Measurements from ENCODE around the gene ITGA1. TPM values are rescaled to one million over a fixed set of nuclear protein-coding genes. Genes with fewer than 3 reads are reported as not detected.
A peak's percentile ranks its signal among the peaks of the same experiment; 100 is the strongest.

The ITGA1 gene
- total RNA-seq, 1 experiment from 2014 or later = 4.0 TPM

DNA sequence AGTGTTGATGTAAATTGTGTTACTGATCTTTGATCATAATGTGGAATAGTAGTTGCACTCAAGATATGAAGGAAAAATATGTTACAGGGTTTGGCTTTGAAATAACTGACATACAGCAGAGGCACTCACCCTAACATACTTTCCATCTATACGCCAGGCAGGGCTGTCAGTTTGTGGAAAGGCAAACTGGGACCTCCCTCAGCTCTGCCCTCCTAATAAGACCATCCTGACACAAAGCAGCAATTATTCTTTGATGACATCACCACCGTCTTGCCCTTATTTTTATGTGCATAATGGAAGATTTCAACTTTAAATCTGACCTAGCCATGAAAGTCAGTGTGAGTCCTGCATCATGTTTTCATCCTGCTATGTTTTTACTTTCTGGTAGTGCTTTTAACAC lies 42.9 kb downstream of the ITGA1 start:
- CTCF ChIA-PET = no interaction called here
- H4K20me1 ChIP-seq (ENCODE audit: insufficient read depth) = no peaks in the 10 kb centered on the region
- no peak overlapping the region for H3K4me3 ChIP-seq
- intact Hi-C loops (cut with micrococcal nuclease; ENCODE audit: unreplicated experiment) = no loop called here
- H3K9me2 ChIP-seq (ENCODE audit: insufficient read depth) = no peaks in the 10 kb centered on the region; the same call in 1 of the 2 replicates
- no peaks in the 10 kb centered on the region; the same call in 1 of the 2 replicates for H3K9me3 ChIP-seq (ENCODE audit: insufficient read depth, low read depth)
- BruUV-seq (replicated peaks) = no TSS peak
- no peaks in the 10 kb centered on the region for H3K79me2 ChIP-seq (ENCODE audit: low read depth)
- TF ChIP-seq, protein P1, sequence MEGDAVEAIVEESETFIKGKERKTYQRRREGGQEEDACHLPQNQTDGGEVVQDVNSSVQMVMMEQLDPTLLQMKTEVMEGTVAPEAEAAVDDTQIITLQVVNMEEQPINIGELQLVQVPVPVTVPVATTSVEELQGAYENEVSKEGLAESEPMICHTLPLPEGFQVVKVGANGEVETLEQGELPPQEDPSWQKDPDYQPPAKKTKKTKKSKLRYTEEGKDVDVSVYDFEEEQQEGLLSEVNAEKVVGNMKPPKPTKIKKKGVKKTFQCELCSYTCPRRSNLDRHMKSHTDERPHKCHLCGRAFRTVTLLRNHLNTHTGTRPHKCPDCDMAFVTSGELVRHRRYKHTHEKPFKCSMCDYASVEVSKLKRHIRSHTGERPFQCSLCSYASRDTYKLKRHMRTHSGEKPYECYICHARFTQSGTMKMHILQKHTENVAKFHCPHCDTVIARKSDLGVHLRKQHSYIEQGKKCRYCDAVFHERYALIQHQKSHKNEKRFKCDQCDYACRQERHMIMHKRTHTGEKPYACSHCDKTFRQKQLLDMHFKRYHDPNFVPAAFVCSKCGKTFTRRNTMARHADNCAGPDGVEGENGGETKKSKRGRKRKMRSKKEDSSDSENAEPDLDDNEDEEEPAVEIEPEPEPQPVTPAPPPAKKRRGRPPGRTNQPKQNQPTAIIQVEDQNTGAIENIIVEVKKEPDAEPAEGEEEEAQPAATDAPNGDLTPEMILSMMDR (conservative IDR thresholded peaks at IDR 0.05) = no peak
- no peak for TF ChIP-seq EZH2 (IDR thresholded peaks at IDR 0.05; ENCODE audit: low read depth)
- POLR2A ChIA-PET (ENCODE audit: unreplicated experiment) = no interaction called here
- no peak overlapping the region for H2AFZ ChIP-seq
- H3K4me1 ChIP-seq (replicated peaks; ENCODE audit: insufficient read depth) = no peaks in the 10 kb centered on the region
- H3K27ac ChIP-seq = no peak overlapping the region
- no peak for DNase-seq
- no peaks in the 10 kb centered on the region for H3F3A ChIP-seq (ENCODE audit: insufficient read depth, low read depth)
- no peaks in the 10 kb centered on the region for H3K27me3 ChIP-seq (ENCODE audit: insufficient read depth, low read depth)
- H3K4me2 ChIP-seq = no peak overlapping the region
- no peaks in the 10 kb centered on the region for H3K36me3 ChIP-seq (ENCODE audit: low read depth)

DNA sequence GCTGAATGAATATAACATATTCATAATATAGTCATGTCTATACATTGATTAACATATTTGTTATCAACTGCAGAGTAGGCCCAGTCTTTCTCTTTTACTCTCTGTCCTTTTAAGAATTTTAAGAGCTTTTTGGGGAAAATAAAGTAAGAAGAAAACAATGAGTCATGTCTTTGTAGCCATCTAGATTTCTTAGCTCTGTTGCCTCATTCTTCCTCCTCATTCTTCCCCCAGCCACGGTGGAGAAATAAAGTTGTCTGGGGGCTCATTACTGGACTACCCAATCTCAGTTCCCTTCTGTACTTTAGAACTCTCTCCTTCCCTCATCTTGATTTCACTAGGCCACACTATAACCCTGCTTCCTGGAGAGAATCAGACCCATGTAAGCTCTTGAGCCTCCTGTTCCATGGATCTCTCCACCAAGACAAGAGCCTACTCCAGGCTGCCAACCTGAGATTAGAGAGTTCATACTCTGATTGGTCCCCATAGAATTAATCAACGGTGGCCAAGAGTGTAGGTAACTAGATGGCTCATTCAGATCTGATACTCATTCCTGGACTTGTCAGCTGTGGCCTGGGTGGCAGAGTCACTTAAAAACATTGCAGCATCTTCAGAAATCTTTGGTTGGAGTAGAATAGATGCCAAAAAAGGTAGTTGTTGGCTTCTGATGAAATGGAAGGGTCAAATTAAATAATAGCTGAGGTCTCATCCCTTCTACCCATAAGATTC lies 44.2 kb downstream of the ITGA1 start:
- CTCF ChIA-PET = no interaction called here
- no peaks in the 10 kb centered on the region; the same call in 1 of the 2 replicates for H3K9me2 ChIP-seq (ENCODE audit: insufficient read depth)

DNA sequence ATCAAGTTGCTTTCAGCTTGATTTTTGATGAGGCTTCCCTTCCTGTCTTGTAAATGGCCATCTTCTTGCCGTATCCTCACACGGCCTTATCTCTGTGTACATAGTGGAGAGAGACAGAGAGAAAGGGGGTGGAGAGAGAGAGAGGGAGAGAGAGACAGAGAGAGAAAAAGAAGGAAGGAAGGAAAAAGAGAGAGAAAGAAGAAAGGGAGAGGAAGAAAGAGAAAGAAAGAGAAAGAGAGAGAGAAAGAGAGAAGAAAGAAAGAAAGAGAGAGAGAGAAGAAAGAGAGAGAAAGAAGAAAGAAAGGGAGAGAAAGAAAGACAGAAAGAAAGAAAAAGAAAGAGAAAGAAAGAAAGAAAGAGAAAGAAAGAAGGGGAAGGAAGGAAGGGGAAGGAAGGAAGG lies 46.6 kb downstream of the ITGA1 start:
- no peaks in the 10 kb centered on the region for H4K20me1 ChIP-seq (ENCODE audit: insufficient read depth)
- ChIA-PET POLR2A (ENCODE audit: unreplicated experiment) (no interaction called here), CTCF (no interaction called here)
- H3K27ac ChIP-seq = no peak overlapping the region
- no peaks in the 10 kb centered on the region for H3F3A ChIP-seq (ENCODE audit: insufficient read depth, low read depth)
- no peaks in the 10 kb centered on the region for H3K9me3 ChIP-seq (ENCODE audit: insufficient read depth, low read depth)
- peaks cover 3% of the 10 kb centered on the region; the same call in 1 of the 2 replicates for H3K9me2 ChIP-seq (ENCODE audit: insufficient read depth)
- H3K4me2 ChIP-seq = no peak overlapping the region
- TF ChIP-seq, protein P1 (conservative IDR thresholded peaks at IDR 0.05) = no peak
- TF ChIP-seq EZH2 (IDR thresholded peaks at IDR 0.05; ENCODE audit: low read depth) = no peak
- no peaks in the 10 kb centered on the region for H3K36me3 ChIP-seq (ENCODE audit: low read depth)
- H3K79me2 ChIP-seq (ENCODE audit: low read depth) = no peaks in the 10 kb centered on the region
- H3K27me3 ChIP-seq (ENCODE audit: insufficient read depth, low read depth) = no peaks in the 10 kb centered on the region
- no TSS peak for BruUV-seq (replicated peaks)
- H3K4me1 ChIP-seq (replicated peaks; ENCODE audit: insufficient read depth) = no peaks in the 10 kb centered on the region
- H2AFZ ChIP-seq = no peak overlapping the region
- no peak for DNase-seq
- H3K4me3 ChIP-seq = no peak overlapping the region
- intact Hi-C loops (cut with micrococcal nuclease; ENCODE audit: unreplicated experiment) = no loop called here

More for the DNA sequence above, 44.2 kb downstream of the ITGA1 start:
- Histone ChIP-seq H4K20me1 (ENCODE audit: insufficient read depth) (no peaks in the 10 kb centered on the region), H3K4me3 (no peak overlapping the region), H3F3A (ENCODE audit: insufficient read depth, low read depth) (no peaks in the 10 kb centered on the region), H3K4me2 (no peak overlapping the region), H3K27me3 (ENCODE audit: insufficient read depth, low read depth) (no peaks in the 10 kb centered on the region), H3K36me3 (ENCODE audit: low read depth) (no peaks in the 10 kb centered on the region), H3K79me2 (ENCODE audit: low read depth) (no peaks in the 10 kb centered on the region), H2AFZ (peak overlapping the region; percentile 45; the same call in 1 of the 2 replicates), H3K9me3 (ENCODE audit: insufficient read depth, low read depth) (no peaks in the 10 kb centered on the region; the same call in 1 of the 2 replicates), H3K4me1 (replicated peaks; ENCODE audit: insufficient read depth) (no peaks in the 10 kb centered on the region), H3K27ac (no peak overlapping the region)
- TF ChIP-seq, protein P1 (conservative IDR thresholded peaks at IDR 0.05) = no peak
- no peak for TF ChIP-seq EZH2 (IDR thresholded peaks at IDR 0.05; ENCODE audit: low read depth)
- POLR2A ChIA-PET (ENCODE audit: unreplicated experiment) = no interaction called here
- intact Hi-C loops (cut with micrococcal nuclease; ENCODE audit: unreplicated experiment) = no loop called here
- no peak for DNase-seq
- BruUV-seq (replicated peaks) = no TSS peak
